C4-2B (cell line): ENCODE measurements around the gene THADA.

Experiments
- ZFX ChIP-seq: fragments of 450-650 bp; IDR thresholded peaks from 2 replicates; pipeline ENCODE4 v1.6.1; 2017
- TF ChIP-seq, protein P1 (sequence below): fragments of 450-650 bp; conservative IDR thresholded peaks from 2 replicates; pipeline ENCODE4 v1.5.1; 2017; ENCODE audit warnings: mild to moderate bottlenecking

DNA sequence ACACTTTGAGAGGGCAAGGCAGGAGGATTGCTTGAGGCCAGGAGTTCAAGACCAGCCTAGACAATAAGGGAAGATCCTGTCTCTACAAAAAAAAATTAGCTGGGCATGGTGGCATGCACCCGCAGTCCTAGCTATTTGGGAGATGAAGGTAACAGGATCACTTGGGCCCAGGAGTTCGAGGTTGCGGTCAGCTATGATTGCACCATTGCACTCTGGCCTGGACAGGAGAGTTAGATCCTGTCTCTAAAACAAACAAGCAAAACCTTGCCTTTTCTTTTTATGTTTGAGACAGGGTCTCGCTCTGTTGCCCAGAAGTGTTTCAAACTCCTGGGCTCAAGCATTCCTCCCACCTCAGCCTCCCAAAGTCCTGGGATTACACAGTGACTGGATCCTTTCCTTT lies 14.5 kb upstream of the THADA start:
- TF ChIP-seq, protein P1, sequence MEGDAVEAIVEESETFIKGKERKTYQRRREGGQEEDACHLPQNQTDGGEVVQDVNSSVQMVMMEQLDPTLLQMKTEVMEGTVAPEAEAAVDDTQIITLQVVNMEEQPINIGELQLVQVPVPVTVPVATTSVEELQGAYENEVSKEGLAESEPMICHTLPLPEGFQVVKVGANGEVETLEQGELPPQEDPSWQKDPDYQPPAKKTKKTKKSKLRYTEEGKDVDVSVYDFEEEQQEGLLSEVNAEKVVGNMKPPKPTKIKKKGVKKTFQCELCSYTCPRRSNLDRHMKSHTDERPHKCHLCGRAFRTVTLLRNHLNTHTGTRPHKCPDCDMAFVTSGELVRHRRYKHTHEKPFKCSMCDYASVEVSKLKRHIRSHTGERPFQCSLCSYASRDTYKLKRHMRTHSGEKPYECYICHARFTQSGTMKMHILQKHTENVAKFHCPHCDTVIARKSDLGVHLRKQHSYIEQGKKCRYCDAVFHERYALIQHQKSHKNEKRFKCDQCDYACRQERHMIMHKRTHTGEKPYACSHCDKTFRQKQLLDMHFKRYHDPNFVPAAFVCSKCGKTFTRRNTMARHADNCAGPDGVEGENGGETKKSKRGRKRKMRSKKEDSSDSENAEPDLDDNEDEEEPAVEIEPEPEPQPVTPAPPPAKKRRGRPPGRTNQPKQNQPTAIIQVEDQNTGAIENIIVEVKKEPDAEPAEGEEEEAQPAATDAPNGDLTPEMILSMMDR: no peak
- TF ChIP-seq ZFX: no peak
